Activated CD8-positive, alpha-beta memory T cell treated with anti-CD3 and anti-CD28 coated beads, Interleukin-2, amount 50 U/mL, for 48 hours (primary cell): ENCODE measurements around the gene CAPN15.

ENCODE experiments used
- DNase-seq: peaks from one replicate; pipeline ENCODE4 v3.0.0-alpha.2; 2020

The CAPN15 gene

GRCh38 chr16:526181-527014, 1.1 kb upstream of the CAPN15 start:
- peak; percentile 70 for DNase-seq

GRCh38 chr16:528111-529011, 849 bp downstream of the CAPN15 start:
- peak; percentile 73 for DNase-seq

GRCh38 chr16:529012-529575, 1.6 kb downstream of the CAPN15 start:
- no peak for DNase-seq

- no peak for DNase-seq
Observed at GRCh38 chr16:530111-530817, 2.8 kb downstream of the CAPN15 start.

GRCh38 chr16:531494-532125, 4.1 kb downstream of the CAPN15 start:
- no peak for DNase-seq

GRCh38 chr16:533391-534123, 6.0 kb downstream of the CAPN15 start:
- DNase-seq, result no peak

GRCh38 chr16:534135-534534, 6.6 kb downstream of the CAPN15 start:
- no peak for DNase-seq

GRCh38 chr16:534856-535445, 7.4 kb downstream of the CAPN15 start:
- no peak for DNase-seq

- DNase-seq, result no peak
Observed at GRCh38 chr16:535446-536405, 8.2 kb downstream of the CAPN15 start.

- DNase-seq, result no peak
Observed at GRCh38 chr16:536746-537145, 9.2 kb downstream of the CAPN15 start.

- DNase-seq, result no peak
Observed at GRCh38 chr16:537415-538335, 10.2 kb downstream of the CAPN15 start.

GRCh38 chr16:539901-540530, 12.5 kb downstream of the CAPN15 start:
- DNase-seq, result no peak

- DNase-seq, result no peak
Observed at GRCh38 chr16:540645-541340, 13.3 kb downstream of the CAPN15 start.

GRCh38 chr16:543301-544164, 16.0 kb downstream of the CAPN15 start:
- DNase-seq, result no peak

GRCh38 chr16:544517-544916, 17.0 kb downstream of the CAPN15 start:
- DNase-seq, result no peak

GRCh38 chr16:546909-547770, 19.6 kb downstream of the CAPN15 start:
- DNase-seq, result peak; percentile 76
